Mononuclear cell (primary cell): ENCODE measurements around the gene LRMDA. TPM values are rescaled to one million over a fixed set of nuclear protein-coding genes. Genes with fewer than 3 reads are reported as not detected.
"Not testable (repeated sequence)": the region's sequence is repeated elsewhere in the genome, so short reads cannot be mapped to it uniquely, and the experiment has no call there.

Experiments
- H3K27me3 ChIP-seq: 2 replicates; pipeline ENCODE4 v1.6.0; 2011; ENCODE audit warnings: low read length, control low read depth; ENCODE audit not compliant: insufficient read depth
- H3K4me1 ChIP-seq: 2 replicates; pipeline ENCODE4 v1.5.1; 2011; ENCODE audit warnings: mild to moderate bottlenecking, low read length, control low read depth; ENCODE audit not compliant: insufficient read depth
- H3K4me3 ChIP-seq: 2 replicates; pipeline ENCODE4 v1.5.1; 2011; ENCODE audit warnings: mild to moderate bottlenecking, low read length, moderate library complexity
- H3K9me3 ChIP-seq: 2 replicates; pipeline ENCODE4 v1.5.1; 2011; ENCODE audit warnings: low read depth, mild to moderate bottlenecking, control low read depth, low read length
- total RNA-seq: library from RNA; depleted of rRNA; stranded (reverse); fragments of >200 nt; gene quantifications from one replicate; pipeline ENCODE4 v1.2.3, GENCODE V29; 2012

LRMDA gene
- total RNA-seq, 1 donor = 7.6 TPM

GRCh38 chr10:75744261-75744660 lies 312.8 kb downstream of the LRMDA start:
- H3K4me3 ChIP-seq = no peak overlapping the region
- no peaks in the 10 kb centered on the region for H3K9me3 ChIP-seq
- no peaks in the 10 kb centered on the region for H3K27me3 ChIP-seq
- H3K4me1 ChIP-seq = no peaks in the 10 kb centered on the region

GRCh38 chr10:75746356-75746755 lies 314.9 kb downstream of the LRMDA start:
- H3K27me3 ChIP-seq = no peaks in the 10 kb centered on the region
- no peaks in the 10 kb centered on the region for H3K4me1 ChIP-seq
- no peak overlapping the region for H3K4me3 ChIP-seq
- no peaks in the 10 kb centered on the region for H3K9me3 ChIP-seq

GRCh38 chr10:75750093-75750875 lies 318.9 kb downstream of the LRMDA start:
- H3K4me3 ChIP-seq, H3K4me1 ChIP-seq, H3K9me3 ChIP-seq, H3K27me3 ChIP-seq: not testable (repeated sequence)

- no peaks in the 10 kb centered on the region for H3K9me3 ChIP-seq
- H3K4me1 ChIP-seq = no peaks in the 10 kb centered on the region
- no peak overlapping the region for H3K4me3 ChIP-seq
- H3K27me3 ChIP-seq = no peaks in the 10 kb centered on the region
These were observed 319.8 kb downstream of the LRMDA start for GRCh38 chr10:75751232-75751631.

GRCh38 chr10:75753621-75754020 lies 322.2 kb downstream of the LRMDA start:
- H3K9me3 ChIP-seq = no peaks in the 10 kb centered on the region
- H3K4me3 ChIP-seq = no peak overlapping the region
- H3K27me3 ChIP-seq = no peaks in the 10 kb centered on the region

GRCh38 chr10:75754096-75754831 lies 322.8 kb downstream of the LRMDA start:
- H3K27me3 ChIP-seq = no peaks in the 10 kb centered on the region
- H3K9me3 ChIP-seq = no peaks in the 10 kb centered on the region
- H3K4me3 ChIP-seq = no peak overlapping the region
- H3K4me1 ChIP-seq = no peaks in the 10 kb centered on the region

More at GRCh38 chr10:75753621-75754020, 322.2 kb downstream of the LRMDA start:
- H3K4me1 ChIP-seq = no peaks in the 10 kb centered on the region

- Histone ChIP-seq H3K4me1 (no peaks in the 10 kb centered on the region), H3K27me3 (no peaks in the 10 kb centered on the region), H3K4me3 (no peak overlapping the region), H3K9me3 (no peaks in the 10 kb centered on the region)
These were observed 324.1 kb downstream of the LRMDA start for GRCh38 chr10:75755528-75755927.

- H3K9me3 ChIP-seq = no peaks in the 10 kb centered on the region
- no peak overlapping the region for H3K4me3 ChIP-seq
- no peaks in the 10 kb centered on the region for H3K27me3 ChIP-seq
- H3K4me1 ChIP-seq = peaks cover 7% of the 10 kb centered on the region
These were observed 329.9 kb downstream of the LRMDA start for GRCh38 chr10:75761289-75761688.

- no peak overlapping the region for H3K4me3 ChIP-seq
- H3K9me3 ChIP-seq = no peaks in the 10 kb centered on the region
- H3K27me3 ChIP-seq = no peaks in the 10 kb centered on the region
- H3K4me1 ChIP-seq = peaks cover 7% of the 10 kb centered on the region
These were observed 331.0 kb downstream of the LRMDA start for GRCh38 chr10:75762431-75762802.

- H3K9me3 ChIP-seq = no peaks in the 10 kb centered on the region
- no peaks in the 10 kb centered on the region for H3K27me3 ChIP-seq
- no peak overlapping the region for H3K4me3 ChIP-seq
- peaks cover 7% of the 10 kb centered on the region for H3K4me1 ChIP-seq
These were observed 332.2 kb downstream of the LRMDA start for GRCh38 chr10:75763652-75764051.

- H3K27me3 ChIP-seq = no peaks in the 10 kb centered on the region
- peaks cover 7% of the 10 kb centered on the region for H3K4me1 ChIP-seq
- no peaks in the 10 kb centered on the region for H3K9me3 ChIP-seq
- H3K4me3 ChIP-seq = no peak overlapping the region
These were observed 333.8 kb downstream of the LRMDA start for GRCh38 chr10:75764974-75765788.

- H3K4me3 ChIP-seq = no peak overlapping the region
- no peaks in the 10 kb centered on the region for H3K27me3 ChIP-seq
- H3K9me3 ChIP-seq = no peaks in the 10 kb centered on the region
- H3K4me1 ChIP-seq = peaks cover 10% of the 10 kb centered on the region
These were observed 334.3 kb downstream of the LRMDA start for GRCh38 chr10:75765789-75766096.

- H3K9me3 ChIP-seq = no peaks in the 10 kb centered on the region
- H3K4me1 ChIP-seq = peaks cover 10% of the 10 kb centered on the region
- no peak overlapping the region for H3K4me3 ChIP-seq
- H3K27me3 ChIP-seq = no peaks in the 10 kb centered on the region
These were observed 334.7 kb downstream of the LRMDA start for GRCh38 chr10:75766106-75766505.

- H3K4me3 ChIP-seq, H3K27me3 ChIP-seq, H3K9me3 ChIP-seq: not testable (repeated sequence)
- peaks cover 15% of the 10 kb centered on the region for H3K4me1 ChIP-seq
These were observed 335.3 kb downstream of the LRMDA start for GRCh38 chr10:75766752-75767151.

GRCh38 chr10:75770626-75771081 lies 339.2 kb downstream of the LRMDA start:
- H3K4me3 ChIP-seq = no peak overlapping the region

More at GRCh38 chr10:75770626-75771081, 339.2 kb downstream of the LRMDA start:
- peaks cover 18% of the 10 kb centered on the region for H3K4me1 ChIP-seq
- H3K9me3 ChIP-seq = no peaks in the 10 kb centered on the region
- H3K27me3 ChIP-seq = no peaks in the 10 kb centered on the region
